ENCODE measurements around the gene ZNRD2. TPM values are rescaled to one million over a fixed set of nuclear protein-coding genes. Genes with fewer than 3 reads are reported as not detected.

Gene ZNRD2

GRCh38 chr11:65619281-65619928 is 49.1 kb downstream of the ZNRD2 start:
- H3K4me2 ChIP-seq (ENCODE audit: low read length), result no peak overlapping the region
- no peak overlapping the region for H3K9ac ChIP-seq (ENCODE audit: low read depth, low read length)
- no peak overlapping the region for H3K4me3 ChIP-seq (ENCODE audit: low read length)
- no peaks in the 10 kb centered on the region for H3K27me3 ChIP-seq (ENCODE audit: control insufficient read depth, insufficient read depth, low read length)
- H3K4me1 ChIP-seq (ENCODE audit: control insufficient read depth, insufficient read depth, low read length), result peaks cover 11% of the 10 kb centered on the region
- peaks cover 64% of the 10 kb centered on the region for H3K36me3 ChIP-seq (ENCODE audit: insufficient read depth, low read length)
- no peaks in the 10 kb centered on the region for H3K9me3 ChIP-seq (replicated peaks; ENCODE audit: low read length)

- Histone ChIP-seq H3K36me3 (ENCODE audit: insufficient read depth, low read length) (peaks cover 75% of the 10 kb centered on the region), H3K27me3 (ENCODE audit: control insufficient read depth, insufficient read depth, low read length) (no peaks in the 10 kb centered on the region), H3K9ac (ENCODE audit: low read depth, low read length) (no peak overlapping the region), H3K4me1 (ENCODE audit: control insufficient read depth, insufficient read depth, low read length) (peaks cover 11% of the 10 kb centered on the region), H3K9me3 (replicated peaks; ENCODE audit: low read length) (no peaks in the 10 kb centered on the region), H3K4me3 (ENCODE audit: low read length) (no peak overlapping the region), H3K4me2 (ENCODE audit: low read length) (no peak overlapping the region)
Measured at GRCh38 chr11:65620666-65621065, 50.4 kb downstream of the ZNRD2 start.

GRCh38 chr11:65621460-65621859 is 51.2 kb downstream of the ZNRD2 start:
- Histone ChIP-seq H3K27me3 (ENCODE audit: control insufficient read depth, insufficient read depth, low read length) (no peaks in the 10 kb centered on the region), H3K36me3 (ENCODE audit: insufficient read depth, low read length) (peaks cover 83% of the 10 kb centered on the region), H3K4me3 (ENCODE audit: low read length) (no peak overlapping the region), H3K9ac (ENCODE audit: low read depth, low read length) (no peak overlapping the region), H3K4me1 (ENCODE audit: control insufficient read depth, insufficient read depth, low read length) (peaks cover 9% of the 10 kb centered on the region), H3K4me2 (ENCODE audit: low read length) (no peak overlapping the region), H3K9me3 (replicated peaks; ENCODE audit: low read length) (no peaks in the 10 kb centered on the region)

Small RNA genes lying within 50 kb of the gene (small RNA-seq; reads per million reads assigned to genes)
- not detected for gene AP001362.1
